HG03175 (cell line): Measurements from ENCODE around the gene UNG.
"Not testable (repeated sequence)": the region's sequence is repeated elsewhere in the genome, so short reads cannot be mapped to it uniquely, and the experiment has no call there.

ENCODE experiments used
- ATAC-seq: cut with Tn5 transposase; IDR thresholded peaks from one replicate; pipeline ENCODE4 v1.9.1; 2021; ENCODE audit warnings: mild to moderate bottlenecking, moderate library complexity; ENCODE audit not compliant: unreplicated experiment

The UNG gene

DNA sequence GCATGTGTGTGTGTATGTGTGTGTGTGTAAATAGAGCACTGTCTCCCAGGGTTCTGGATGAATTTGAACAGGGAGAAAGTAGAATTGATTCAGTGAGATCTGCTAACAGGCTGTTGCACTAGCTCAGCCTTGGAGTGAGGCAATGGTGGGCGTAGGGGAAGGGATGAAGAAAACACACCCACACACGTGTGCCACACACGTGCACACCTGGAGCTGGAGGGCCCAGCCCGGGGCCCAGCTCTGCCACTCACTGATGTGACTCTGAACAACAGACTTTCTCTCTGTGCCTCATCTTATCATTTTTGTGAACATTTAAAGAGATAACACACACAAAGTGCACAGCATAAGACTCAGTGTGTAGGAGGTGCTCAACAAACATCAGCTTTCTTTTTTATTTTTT lies 23.2 kb downstream of the UNG start:
- ATAC-seq = no peak

DNA sequence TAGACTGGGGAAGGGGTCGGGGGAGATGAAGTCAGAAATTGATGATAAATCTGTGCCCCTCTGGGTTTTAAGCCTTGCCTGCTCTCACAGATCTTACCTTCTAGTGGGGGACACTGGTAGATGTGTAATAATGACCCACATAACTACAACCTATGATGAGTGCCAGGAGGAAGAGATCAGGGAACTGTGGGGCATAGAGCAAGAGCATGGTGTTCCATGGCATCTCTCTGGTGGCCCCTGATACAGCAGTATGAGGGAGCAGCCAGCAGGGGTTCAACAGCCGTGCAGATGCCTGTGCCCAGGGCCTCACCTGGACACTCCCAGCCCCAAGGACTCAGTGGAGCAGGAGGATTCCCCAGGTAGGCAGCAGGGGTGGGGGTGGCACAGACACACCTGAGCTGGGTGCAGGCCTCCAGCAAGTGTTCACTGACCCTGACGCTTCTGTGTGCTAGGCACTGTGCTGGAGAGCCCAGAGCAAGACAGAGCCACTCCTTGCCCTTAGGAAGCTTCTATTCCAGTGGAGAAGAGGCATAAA lies 24.0 kb downstream of the UNG start:
- ATAC-seq = no peak

DNA sequence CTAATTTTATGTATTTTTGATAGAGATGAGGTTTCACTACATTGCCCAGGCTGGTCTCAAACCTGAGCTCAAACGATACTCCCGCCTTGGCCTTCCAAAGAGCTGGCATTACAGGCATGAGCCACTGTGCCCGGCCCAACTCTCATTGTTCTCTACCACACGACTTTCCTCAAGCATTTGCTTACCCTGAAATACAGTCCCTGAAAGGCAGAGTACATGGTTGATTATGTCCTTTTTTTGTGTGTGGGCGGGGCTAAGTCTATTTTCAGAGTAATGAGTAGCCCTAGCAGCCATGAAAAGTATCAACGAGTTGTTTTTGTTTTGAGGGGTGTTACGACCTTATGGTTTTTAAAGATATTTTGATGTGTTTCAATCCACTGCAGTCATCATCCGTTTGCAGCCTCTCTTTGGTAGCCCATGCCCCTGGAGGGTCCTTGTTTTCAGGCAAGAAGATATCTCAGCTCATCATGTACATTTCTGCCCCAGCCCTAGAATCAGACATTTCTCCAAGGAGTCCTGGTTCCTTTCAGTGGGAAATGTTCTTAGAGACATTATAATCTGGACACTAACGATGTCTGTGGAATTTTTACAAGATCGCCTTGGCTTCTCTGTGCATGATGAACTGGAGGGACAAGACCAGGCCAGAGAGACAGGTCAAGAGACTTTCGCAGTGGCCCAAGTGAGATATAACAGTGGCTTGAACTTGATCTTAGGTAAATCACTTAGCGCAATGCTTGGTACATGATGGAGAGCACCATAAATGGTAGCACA lies 27.7 kb downstream of the UNG start:
- no peak for ATAC-seq

DNA sequence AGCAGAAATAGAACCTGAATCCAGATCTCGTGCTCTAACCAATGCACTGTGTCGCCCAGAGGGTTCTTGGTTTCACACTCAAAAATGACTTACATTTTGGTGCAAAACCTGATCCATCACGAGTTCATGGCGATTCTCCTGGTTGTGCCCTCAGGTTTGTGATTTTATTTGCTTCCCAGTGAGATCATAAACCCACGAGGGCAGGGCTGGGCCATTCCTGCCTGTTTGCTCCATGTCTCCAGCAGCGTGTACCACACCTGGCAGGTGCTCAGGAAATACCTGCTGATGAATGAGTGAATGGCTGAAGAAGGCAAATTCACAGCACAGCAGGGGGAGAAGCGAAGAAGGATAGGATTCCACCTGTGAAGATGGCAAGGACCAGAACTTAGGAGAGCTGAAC lies 28.4 kb downstream of the UNG start:
- no peak for ATAC-seq

DNA sequence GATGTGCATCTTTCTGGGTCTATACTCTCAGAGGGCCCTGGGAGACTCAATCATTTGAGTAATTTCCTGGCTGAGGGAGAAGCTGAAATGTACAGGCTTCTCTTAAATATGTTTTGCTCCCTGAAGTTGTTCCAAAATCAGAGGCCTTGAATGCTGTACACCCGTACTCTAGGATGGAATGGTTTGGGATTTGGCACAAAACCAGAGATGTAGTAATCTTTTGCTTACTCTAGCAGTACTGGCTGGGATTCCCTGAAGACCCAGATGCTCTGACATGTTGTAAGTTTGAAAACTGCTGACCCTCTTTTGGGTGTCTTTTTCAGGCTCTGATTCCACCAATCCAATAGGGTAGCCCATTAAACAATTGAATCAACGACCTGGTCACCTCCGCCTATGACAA lies 29.4 kb downstream of the UNG start:
- no peak for ATAC-seq

DNA sequence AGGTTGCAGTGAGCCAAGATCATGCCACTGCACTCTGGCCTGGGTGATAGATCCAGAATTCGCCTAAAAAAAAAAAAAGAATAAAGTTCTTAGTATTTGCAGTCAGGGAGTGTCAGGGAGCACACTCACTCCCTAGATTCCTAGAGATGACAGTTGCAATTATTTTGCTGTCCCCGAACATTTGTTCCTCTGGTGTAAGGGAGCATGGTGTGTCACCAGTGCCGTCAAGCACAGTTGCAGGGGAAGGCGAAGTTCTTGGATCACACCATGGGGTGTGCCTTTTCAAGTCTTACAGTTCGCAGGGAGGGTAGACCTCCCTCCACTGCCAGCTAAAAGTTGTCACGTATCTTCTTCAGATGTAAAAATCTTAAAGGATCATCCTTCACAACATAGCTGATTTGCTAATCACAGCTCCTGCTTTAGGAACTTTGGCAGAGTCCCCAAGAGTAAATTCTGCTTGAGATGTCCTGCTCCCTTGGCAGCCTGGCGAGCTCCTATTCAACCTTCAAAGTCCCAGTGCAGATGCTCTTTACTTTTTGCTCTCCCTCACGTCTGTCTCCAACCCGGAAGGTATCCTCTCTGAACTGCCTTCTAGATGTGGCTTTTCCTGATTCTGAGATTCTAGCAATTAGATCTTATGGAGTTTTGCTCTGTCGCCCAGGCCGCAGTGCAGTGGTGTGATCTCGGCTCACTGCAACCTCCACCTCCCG lies 30.3 kb downstream of the UNG start:
- ATAC-seq = no peak

DNA sequence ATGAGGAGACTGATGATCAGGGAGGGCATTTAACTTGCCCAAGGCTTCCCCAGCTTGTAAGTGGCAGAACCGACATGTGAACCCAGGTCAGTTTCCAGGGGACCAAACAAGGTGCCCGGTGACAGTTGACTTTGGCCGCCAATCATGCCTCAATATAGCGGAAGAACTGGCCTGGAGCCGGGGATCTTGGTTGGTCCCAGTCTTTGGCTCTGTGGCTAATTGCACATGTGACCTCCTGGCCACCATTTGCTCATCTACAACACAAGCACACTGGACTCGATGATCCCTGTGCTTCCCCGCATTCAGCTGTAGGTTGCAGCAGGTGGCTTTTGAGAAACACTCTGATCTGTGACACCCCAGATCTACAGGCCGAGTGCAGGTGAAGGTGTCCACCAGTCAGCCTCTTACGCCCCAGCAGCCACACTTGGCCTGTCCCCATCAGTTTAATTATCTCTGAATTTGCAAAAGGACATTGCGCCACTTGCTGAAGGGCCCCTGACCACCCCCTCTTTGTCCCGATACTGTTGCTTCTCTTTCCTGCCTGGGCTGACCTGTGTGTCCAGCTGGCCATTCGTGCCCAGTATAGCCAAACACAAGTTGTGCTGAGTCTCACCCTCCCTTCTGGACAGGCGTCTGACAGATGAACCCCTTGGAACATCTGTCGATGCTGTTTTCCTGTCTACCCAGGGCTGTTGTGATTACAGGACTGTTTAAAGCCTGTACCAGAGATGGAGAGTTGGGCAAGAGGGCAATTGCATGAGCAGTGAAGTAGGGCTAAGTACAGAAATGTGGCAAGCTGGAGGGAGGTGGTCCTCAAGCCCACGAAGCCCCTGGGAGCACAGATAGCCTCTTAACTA lies 33.1 kb downstream of the UNG start:
- no peak for ATAC-seq

DNA sequence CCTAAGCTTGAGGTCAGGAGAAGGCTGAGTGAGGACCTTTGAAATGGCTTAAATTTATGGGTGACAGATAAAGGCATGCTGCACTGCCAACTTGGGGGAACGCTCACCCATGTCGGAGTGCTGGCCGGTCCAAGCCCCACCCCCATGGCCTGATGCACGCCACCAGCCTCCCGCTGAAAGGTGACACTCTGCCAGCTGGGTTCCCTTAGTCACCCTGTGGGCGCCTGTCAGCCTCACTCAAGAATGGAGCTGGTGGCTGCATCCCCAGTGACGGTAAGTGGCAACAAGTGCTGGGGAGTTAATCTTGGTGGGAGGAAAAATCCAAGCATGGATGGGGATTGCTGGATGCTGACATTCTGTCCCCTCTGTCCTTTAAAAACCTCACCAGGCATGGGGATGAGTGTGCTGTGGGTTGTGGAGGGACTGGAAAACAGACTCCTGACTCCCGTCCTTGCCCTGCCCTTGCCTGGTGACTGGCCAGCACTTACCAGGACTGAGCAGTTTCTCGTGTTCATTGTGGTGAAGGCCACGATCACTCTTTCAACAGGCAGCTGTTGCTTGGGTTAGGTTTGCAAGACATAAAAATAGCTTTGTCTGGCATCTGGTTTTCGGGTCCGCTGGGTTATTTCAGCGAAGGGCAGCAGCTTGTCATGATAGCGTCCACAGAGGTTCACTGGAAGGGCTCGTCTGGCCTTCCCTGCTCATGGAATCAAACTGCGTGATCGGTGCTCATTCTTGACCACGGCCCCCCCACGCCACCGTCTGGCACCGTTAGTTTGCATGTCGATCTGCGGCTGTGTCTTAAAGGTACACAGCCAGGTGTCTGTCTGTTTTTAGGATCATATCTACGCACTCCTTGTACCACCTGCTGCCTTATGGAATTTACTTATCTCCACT lies 34.0 kb downstream of the UNG start:
- ATAC-seq = no peak

DNA sequence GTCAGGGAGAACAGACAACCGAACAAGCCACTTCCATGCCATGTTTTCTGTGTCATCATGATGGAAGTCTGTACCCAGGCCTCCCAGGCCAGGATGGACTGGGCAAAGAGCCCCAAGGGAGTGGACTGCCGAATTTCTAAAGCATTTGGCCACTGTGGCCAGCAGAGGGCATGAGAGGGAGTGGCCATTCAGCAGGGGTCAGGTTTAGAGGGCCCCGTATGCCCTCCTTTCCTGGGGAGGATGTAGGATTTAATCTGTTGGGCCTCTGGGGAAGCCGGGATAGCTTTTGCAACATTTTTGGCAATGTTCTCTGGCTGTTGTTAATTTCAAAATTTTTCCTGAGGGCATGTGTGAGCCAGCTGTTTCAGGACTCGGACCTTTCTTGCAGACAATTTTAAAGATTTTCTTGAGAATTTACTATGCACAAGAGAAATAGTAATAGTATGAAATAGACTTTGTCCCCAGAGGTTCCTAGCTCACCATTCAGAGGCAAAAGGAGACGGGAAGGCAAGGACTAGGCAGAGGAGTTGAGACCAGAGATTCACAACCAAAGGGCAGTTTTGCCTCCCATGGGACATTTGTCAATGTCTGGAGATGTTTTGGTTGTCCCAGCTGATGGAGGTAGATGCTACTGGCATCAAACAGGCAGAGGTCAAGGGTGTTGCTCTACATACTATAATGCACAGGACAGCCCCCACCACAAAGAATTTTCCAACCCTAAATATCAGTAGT lies 37.0 kb downstream of the UNG start:
- no peak for ATAC-seq

DNA sequence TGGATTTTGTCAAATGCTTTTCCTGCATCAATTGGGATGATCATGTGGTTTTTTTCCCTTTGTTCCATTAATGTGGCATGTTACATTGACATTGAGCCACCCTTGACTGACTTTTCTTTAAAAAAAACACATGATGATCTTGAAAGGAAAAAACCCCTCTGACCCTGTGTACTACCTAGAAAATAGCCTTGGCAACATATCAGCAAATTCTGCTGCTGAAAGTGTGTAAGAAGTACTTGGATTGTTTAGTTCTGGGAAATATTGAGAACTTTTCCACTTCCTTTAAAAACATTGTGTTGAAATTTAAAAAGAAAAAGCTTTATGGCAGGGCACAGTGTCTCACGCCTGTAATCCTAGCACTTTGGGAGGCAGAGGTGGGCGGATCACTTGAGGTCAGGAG lies 39.7 kb downstream of the UNG start:
- no peak for ATAC-seq

DNA sequence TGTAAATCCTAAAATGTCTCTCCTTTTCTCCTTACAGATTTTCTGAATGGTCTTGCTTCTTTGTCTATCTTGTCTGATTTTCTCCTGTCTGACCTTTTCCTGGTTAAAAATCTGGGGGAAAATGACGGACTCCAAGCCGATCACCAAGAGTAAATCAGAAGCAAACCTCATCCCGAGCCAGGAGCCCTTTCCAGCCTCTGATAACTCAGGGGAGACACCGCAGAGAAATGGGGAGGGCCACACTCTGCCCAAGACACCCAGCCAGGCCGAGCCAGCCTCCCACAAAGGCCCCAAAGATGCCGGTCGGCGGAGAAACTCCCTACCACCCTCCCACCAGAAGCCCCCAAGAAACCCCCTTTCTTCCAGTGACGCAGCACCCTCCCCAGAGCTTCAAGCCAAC lies 42.0 kb downstream of the UNG start:
- no peak for ATAC-seq

DNA sequence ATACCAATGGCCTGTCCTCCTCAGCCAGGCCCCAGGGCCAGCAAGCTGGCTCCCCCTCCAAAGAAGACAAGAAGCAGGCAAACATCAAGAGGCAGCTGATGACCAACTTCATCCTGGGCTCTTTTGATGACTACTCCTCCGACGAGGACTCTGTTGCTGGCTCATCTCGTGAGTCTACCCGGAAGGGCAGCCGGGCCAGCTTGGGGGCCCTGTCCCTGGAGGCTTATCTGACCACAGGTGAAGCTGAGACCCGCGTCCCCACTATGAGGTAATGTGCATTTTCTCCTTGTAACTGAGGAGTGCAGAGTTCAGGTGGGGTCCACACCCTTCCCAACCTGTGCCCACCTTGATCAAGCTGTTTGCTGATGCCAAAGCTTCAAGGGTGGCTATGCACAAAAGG lies 42.4 kb downstream of the UNG start:
- no peak for ATAC-seq

DNA sequence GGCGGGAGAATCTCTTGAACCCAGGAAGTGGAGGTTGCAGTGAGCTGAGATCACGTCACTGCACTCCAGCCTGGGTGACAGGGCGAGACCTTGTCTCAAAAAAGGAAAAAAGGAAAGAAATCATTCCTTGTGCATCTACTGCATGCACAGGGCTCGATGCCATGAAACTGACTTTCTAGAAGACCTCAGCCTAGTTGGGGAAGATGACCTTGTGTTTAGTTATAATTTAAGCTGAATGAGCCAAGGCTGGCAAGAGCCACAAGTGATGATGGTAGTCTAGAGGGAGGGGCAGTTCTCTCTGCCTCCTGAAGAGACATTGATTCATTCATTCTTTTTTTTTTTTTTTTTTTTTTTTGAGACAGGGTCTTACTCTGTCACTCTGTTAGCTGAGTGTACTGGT lies 43.2 kb downstream of the UNG start:
- no peak for ATAC-seq

DNA sequence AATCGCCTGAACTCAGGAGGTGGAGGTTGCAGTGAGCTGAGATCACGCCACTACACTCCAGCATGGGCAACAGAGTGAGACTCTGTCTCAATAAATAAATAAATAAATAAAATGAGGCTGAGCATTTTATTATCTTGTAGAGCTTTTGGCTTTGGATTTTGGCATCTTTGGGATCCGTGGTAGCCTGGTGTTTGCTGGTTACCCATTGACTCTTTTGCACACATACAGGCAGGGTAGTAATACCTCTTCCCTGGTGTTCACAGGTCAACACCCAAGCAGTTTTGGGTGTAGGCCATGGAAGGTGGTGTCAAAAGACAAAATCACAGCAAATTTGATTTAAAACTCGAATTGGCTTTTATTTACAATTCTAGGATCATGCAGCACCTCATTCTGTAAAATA lies 46.8 kb downstream of the UNG start:
- no peak for ATAC-seq

DNA sequence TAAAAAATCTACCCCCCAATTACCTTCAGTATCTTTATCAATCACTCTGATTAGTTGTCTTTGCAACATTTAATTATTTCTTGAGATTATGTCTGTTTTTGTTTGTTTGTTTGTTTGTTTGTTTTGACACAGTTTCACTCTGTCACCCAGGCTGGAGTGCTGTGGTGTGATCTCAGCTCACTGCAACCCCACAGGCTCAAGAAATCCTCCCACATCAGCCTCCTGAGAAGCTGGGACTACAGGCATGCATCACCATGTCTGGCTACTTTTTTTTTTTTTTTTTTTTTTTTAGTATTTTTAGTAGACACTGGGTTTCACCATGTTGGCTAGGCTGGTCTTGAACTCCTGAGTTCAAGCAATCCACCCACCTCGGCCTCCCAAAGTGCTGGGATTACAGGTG lies 49.7 kb downstream of the UNG start:
- ATAC-seq = not testable (repeated sequence)

DNA sequence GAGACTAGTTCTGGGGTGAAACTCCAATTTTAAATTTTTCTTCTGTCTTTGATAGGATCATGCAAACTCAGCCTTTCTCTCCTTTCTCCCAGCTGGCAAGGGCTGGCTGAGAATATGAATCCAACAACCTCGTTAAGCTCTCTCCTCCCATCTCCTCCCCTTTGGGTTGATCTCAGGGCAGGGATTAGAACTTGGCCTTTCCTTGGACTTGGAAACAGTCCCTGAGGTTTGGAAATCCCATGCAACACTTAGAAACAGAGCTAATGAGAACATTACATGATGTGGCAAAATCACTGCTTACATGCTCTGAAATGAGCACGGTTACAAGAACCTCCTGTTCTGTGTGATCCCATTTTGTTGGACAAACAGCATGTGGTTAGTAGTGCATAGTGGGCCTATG lies 50.6 kb downstream of the UNG start:
- no peak for ATAC-seq

DNA sequence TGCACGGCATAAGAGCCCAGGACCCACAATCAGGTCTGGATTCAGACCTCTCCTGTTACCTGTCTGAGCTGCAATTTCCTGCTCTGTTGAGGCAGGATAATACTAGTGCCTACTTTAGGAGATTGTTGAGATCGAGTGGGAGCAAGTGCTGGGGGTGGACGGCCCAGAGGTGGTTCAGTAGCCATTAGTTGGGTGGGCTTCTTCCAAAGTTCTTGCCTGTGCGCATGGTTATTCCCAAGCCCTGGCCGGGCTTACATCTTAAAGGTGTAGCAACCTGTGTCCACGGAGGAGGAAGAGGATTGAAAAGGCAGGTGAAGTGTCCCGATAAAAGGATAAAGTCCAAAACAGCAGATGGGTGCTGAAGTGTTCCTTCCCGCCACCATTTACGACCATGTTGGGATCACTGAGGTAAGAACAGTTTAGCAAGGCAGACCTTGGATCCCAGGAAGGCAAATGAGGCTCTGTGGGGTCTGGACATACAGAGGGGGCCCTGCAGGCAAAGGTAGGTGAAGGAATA lies 52.8 kb downstream of the UNG start:
- ATAC-seq = no peak

DNA sequence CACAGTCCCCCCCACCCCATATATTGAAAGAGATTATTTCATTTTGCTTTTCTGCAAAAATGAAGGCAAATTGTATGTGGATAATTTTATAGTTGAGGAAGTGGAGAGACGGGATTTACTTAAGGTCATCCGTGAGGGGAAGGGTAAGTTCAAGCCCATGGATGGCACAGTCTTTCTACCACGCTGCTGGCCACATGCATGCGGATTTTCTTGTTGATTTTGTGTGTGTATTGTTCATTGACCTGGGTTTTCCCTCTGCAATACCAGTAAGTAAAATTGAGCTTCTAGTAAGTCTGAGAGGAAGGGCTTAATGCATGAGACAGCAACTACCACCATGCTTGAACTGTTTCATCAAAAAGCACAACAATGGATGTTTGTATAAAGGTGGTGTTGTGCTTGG lies 54.1 kb downstream of the UNG start:
- no peak for ATAC-seq

DNA sequence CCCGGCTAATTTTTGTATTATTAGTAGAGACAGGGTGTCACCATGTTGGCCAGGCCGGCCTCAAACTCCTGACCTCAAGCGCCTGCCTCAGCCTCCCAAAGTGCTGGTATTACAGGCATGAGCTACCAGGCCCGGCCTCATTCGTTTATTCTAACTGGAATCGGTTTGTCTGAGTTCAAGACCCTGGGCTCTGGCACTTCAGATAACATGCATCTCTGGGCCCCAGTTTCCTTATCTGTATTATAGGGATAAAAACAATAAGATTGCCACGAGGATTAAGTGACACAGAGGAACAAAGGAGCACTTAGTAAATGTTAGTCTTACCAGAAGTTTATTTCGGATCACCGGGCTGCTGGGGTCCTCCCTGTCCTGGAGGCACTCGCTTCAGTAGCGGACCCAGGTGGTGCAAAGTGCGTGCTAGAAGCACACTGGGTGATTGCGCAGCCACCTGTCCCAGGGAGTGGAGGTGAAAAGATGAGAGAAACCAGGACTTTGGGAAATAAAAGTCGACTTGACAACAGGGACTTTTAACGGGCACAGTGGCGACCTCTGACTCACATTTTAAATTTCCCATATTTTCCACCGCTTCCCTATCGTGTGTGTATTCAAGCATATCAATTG lies 56.5 kb downstream of the UNG start:
- no peak for ATAC-seq
